Measurements from ENCODE around the gene BLTP1.
"Not testable (repeated sequence)": the region's sequence is repeated elsewhere in the genome, so short reads cannot be mapped to it uniquely, and the experiment has no call there.

BLTP1 gene

GRCh38 chr4:122151982-122152710 is at the start of gene BLTP1:
BLTP1 (plus strand) TSS chr4:122152331; CDS start chr4:122170648, 18,317 bp downstream.
- DNase-seq, result peak; percentile 81

GRCh38 chr4:122104184-122104583 is 47.9 kb upstream of the BLTP1 start:
- DNase-seq, result no peak

- DNase-seq, result no peak
Observed at GRCh38 chr4:122107680-122108079, 44.5 kb upstream of the BLTP1 start.

GRCh38 chr4:122110304-122110703 is 41.8 kb upstream of the BLTP1 start:
- DNase-seq, result not testable (repeated sequence)

- peak; percentile 51 for DNase-seq
Observed at GRCh38 chr4:122117743-122118142, 34.4 kb upstream of the BLTP1 start.

- no peak for DNase-seq
Observed at GRCh38 chr4:122118243-122118642, 33.9 kb upstream of the BLTP1 start.

GRCh38 chr4:122119739-122120138 is 32.4 kb upstream of the BLTP1 start:
- DNase-seq, result no peak

- DNase-seq, result no peak
Observed at GRCh38 chr4:122121593-122121992, 30.5 kb upstream of the BLTP1 start.

GRCh38 chr4:122122083-122122482 is 30.0 kb upstream of the BLTP1 start:
- DNase-seq, result no peak

- peak; percentile 1 for DNase-seq
Observed at GRCh38 chr4:122129061-122129460, 23.1 kb upstream of the BLTP1 start.

GRCh38 chr4:122131562-122132157 is 20.5 kb upstream of the BLTP1 start:
- no peak for DNase-seq

GRCh38 chr4:122132891-122133290 is 19.2 kb upstream of the BLTP1 start:
- no peak for DNase-seq

- DNase-seq, result no peak
Observed at GRCh38 chr4:122139139-122139538, 13.0 kb upstream of the BLTP1 start.

GRCh38 chr4:122140834-122141233 is 11.3 kb upstream of the BLTP1 start:
- no peak for DNase-seq

- no peak for DNase-seq
Observed at GRCh38 chr4:122142687-122143086, 9.4 kb upstream of the BLTP1 start.

GRCh38 chr4:122146652-122147051 is 5.5 kb upstream of the BLTP1 start:
- no peak for DNase-seq

- no peak for DNase-seq
Observed at GRCh38 chr4:122150931-122151330, 1.2 kb upstream of the BLTP1 start.

GRCh38 chr4:122152711-122153226 is 638 bp downstream of the BLTP1 start:
- DNase-seq, result peak; percentile 15

GRCh38 chr4:122156819-122157218 is 4.7 kb downstream of the BLTP1 start:
- DNase-seq, result no peak

- no peak for DNase-seq
Observed at GRCh38 chr4:122163301-122163700, 11.2 kb downstream of the BLTP1 start.

GRCh38 chr4:122163767-122164166 is 11.6 kb downstream of the BLTP1 start:
- no peak for DNase-seq

GRCh38 chr4:122167369-122167768 is 15.2 kb downstream of the BLTP1 start:
- DNase-seq, result no peak

- no peak for DNase-seq
Observed at GRCh38 chr4:122170775-122171174, 18.6 kb downstream of the BLTP1 start.

- no peak for DNase-seq
Observed at GRCh38 chr4:122171323-122171722, 19.2 kb downstream of the BLTP1 start.

- no peak for DNase-seq
Observed at GRCh38 chr4:122172266-122172665, 20.1 kb downstream of the BLTP1 start.

All from fibroblast of upper back skin (primary cell).